GM18861 (cell line): ENCODE measurements around the gene ASIC3.
"Not testable (repeated sequence)": the region's sequence is repeated elsewhere in the genome, so short reads cannot be mapped to it uniquely, and the experiment has no call there.

ENCODE experiments used
- ATAC-seq: cut with Tn5 transposase; IDR thresholded peaks from one replicate; pipeline ENCODE4 v1.9.1; 2021; ENCODE audit not compliant: unreplicated experiment

Gene ASIC3

DNA sequence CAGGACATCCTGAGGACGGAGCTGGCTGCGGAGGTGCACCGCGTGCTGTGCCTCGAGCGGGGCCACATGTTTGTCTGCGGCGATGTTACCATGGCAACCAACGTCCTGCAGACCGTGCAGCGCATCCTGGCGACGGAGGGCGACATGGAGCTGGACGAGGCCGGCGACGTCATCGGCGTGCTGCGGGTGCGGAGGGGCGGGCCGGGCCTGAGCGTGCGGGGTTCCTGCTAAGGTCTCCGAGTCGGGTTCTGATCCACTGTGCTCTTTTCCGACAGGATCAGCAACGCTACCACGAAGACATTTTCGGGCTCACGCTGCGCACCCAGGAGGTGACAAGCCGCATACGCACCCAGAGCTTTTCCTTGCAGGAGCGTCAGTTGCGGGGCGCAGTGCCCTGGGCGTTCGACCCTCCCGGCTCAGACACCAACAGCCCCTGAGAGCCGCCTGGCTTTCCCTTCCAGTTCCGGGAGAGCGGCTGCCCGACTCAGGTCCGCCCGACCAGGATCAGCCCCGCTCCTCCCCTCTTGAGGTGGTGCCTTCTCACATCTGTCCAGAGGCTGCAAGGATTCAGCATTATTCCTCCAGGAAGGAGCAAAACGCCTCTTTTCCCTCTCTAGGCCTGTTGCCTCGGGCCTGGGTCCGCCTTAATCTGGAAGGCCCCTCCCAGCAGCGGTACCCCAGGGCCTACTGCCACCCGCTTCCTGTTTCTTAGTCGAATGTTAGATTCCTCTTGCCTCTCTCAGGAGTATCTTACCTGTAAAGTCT lies 34.4 kb upstream of the ASIC3 start:
- ATAC-seq, result no peak

DNA sequence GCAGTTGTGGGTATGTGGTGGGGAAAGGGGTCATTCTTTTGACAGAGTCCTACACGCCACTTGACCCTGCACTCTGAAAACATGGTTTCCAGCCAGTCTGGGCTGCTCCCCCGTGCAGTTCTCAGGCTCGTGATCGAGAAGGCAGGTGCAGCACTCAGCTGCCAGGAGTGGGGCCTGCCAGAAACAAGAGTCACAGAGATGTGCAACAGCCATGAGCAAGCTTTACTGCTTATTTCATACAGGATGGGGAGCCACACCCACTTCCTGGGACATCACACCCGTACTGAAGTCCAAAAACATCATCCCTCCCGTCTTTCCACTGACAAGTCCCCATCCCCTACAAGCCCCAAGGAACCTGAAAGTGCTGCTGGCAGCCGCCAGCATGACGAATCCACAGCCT lies 33.4 kb upstream of the ASIC3 start:
- ATAC-seq, result no peak

DNA sequence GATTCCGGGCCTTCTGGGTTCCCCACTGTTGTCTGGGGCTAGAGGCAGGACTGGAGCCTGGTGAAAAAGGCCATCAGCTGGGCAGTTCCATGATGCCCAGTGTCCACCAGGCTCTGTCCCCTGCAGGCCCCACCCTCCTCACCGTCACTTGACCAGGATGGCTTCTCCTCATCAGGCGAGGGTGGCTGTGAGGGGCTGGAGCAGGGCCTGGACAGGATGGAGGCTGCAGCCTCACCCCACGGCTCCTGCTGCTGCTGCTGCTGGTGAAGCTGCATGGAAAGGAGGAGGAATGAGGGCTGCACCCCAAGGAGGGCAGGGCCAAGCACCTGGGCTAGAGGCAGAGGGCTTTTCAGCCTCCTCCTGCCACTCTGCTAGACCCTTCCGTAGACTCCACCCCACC lies 32.4 kb upstream of the ASIC3 start:
- no peak for ATAC-seq

DNA sequence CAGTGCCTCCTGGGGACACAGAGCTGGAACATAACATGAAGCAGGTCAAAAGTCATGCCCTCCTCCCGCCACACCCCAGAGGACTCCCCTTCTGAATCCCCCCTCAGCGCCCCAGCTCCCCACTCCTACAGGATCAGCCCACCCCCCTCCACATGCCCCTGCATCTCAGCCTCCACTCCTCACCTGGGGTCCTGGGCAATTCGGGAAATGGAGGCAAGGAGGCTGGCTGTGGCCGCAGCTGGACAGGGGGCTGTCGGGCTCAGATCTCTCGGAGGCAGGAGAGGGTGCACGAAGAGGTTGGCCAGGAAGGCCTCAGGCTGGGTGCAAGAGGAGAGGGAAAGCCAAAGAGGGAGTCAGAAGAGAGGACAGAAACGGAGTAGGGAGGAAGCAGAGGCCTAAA lies 31.8 kb upstream of the ASIC3 start:
- ATAC-seq, result no peak

DNA sequence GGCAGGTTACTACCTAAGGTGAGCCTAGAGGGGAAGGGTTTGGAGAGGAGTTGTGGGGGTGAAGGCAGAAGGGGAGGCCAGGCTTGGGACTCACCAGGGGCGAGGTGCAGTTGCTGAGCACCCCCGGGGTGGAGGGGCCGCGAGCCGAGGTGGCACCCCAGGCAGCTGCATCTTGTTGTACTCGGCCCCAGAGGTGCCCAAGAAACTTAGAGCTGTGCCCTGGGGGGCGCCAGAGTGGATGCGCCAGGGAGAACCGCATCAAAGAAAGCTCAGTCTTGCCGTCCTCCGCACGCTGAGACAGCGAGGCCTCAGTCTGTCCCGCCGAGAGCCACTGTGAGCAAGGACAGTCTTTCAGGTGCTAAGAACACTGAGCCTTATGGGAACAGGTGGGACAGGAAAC lies 31.4 kb upstream of the ASIC3 start:
- ATAC-seq, result no peak

DNA sequence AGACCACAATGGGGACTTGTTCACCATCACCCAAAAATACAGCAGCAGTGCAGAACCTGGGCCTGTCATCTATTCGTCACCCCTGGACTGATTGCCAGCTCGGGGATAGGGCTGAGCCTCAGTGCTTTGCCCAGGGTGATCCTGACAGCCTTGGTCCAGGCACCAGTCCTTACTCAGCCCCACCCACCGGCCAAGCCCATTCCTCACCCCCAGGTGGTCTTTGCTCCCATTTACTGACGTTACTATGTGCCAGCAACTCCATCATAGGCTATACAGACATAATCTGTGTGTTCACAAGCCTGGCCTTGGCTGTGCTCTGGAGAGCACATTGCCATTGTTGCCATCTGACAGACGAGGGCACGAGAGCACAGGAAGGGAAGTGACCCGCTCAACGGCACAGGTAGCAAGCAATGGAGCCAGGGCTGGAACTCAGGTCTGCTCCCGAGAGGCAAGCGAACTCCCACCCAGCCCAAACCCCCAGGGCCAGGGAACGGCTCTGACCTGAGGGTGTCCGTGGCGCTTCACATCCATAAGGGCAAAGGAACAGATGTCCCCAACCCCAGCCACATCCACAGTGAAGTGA lies 30.9 kb upstream of the ASIC3 start:
- no peak for ATAC-seq

DNA sequence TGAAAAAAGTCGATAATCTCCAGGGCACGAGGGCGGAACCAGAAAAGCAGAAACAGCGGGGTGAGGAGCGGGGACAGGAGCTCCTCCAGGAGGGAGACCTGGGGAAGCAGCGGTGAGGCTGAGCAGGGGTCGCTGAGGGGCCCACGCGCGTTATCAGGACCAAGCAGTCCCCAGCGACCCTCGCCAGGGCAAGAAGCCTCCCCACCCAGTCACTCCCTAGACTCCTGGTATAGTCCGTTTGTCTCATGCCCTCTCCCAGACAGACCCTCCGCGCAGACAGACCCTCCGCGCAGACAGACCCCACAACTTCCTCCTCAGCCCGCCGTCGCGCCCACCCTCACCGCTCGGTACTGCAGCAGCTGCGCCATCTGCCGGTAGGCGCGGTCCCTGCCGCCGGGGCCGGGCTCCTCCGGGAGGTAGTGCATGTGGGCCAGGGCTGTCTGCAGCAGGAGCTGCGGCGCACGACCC lies 30.3 kb upstream of the ASIC3 start:
- peak; percentile 59 for ATAC-seq

DNA sequence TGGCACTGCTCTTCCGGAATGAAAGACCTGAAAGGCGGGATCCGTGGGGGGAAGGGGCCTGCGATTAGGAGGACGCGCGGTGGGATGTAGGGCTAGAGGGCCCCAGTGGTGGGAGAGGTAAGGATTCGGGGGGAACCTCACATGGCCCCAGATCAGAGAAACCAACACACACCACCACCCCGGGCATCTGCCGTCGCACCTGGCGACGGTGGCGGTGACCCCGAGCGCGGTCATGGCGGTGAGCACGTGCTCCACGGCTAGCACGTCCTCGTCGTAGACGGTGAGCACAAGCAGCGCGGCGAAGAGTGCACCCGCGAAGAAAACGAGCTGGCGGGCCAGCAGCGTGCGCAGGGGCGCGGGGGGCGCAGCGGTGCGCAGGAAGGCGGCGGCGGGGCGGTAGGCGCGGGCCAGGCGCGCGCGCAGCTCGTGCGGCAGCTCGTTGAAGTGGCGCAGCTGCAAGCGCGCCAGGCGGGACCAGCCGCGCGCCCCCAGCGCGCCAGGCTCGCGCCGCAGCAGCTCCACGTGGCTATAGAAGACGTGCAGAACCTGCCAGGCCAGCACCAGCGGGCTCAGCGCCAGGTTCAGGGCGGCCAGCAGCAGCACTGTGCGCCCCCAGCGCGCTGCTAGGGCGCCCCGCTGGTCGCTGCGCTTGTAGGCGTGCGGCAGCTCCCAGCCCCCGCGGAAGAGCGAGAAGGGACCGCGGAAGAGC lies 29.8 kb upstream of the ASIC3 start:
- no peak for ATAC-seq

DNA sequence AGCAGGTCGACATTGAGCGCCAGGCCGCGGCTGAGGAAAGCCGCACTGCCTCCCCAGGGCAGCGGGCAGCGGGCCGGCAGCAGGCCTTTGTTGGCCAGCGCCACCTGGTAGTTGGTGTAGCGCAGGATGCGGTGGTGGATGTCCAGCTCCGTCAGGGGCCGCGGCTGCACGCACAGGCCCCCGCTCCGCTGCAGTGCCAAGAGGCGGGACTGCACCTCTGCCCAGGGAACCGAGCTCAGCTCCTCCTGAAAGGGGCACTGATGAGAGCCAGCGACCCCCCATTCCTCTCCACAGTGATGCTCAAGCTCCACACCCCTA lies 29.2 kb upstream of the ASIC3 start:
- ATAC-seq, result no peak

DNA sequence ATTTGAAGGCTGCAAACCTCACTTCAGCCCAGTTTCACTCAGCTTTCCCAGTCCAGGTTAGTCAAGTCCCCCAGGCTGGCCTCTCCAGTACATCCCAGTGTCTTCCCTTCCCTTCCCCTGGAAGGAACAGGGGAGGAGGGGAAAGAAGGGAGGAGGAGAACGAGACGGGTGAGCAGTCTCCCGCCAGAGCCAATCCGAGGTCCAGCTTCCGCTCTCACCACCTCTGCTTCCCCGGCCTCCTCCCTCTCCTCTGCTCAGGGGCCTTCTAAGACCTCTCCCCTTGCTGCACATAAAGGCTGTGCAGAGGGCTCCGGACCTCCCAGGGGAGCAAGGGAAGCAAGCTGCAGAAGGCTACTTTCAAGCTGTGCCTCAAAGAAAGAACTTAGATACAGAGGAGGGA lies 28.1 kb upstream of the ASIC3 start:
- ATAC-seq, result no peak

DNA sequence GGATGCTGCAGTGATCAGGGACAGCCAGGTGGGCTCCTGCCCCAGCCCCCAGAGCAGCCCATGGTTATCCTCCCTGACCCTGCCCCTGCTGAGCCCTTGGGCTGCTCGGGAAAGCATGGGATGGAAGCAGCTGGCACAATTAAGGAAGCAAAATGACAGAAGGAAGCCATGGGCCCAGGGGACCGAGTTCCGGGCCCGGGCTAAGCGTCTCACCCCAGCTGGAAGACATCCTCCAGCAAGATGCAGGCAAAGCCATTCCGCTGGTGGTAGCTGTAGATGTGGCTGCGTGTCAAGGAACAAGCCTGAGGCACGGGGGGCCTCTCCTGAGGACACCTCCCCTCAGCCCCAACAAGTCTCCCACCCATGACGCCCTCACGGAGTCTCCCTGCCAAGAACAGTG lies 25.1 kb upstream of the ASIC3 start:
- ATAC-seq, result no peak

DNA sequence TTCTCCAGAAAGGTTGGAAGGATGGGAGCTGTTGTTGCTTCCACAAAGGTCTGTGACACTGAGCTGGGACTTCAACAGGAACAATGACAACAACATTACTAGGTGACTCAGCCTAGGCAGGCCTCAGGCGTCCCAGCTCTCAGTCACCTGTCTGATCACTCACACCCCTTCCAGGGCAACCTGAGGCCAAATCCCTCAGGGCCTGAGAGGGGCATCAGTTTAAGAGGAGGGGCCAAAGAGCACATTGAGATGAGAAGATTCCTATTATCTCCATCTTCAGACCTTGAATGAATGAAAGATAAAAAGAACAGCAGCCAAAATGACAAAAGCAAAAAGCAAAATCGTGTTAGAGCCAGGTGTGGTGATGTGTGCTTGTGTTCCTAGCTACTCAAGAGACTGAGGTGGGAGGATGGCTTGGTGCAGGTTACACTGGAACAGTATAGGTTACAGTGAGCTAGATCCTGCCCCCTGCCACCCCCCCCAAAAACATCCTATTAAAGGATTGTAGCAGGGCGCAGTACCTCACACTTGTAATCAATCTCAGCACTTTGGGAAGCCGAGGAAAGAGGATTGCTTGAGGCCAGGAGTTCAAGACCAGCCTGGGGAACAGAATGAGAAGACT lies 23.8 kb upstream of the ASIC3 start, which contains the start of gene ATG9B:
Gene ATG9B, minus strand, starts transcription at position 60 of the 622 bp plus-strand sequence. CDS start 71 bp downstream, outside the sequence.
- ATAC-seq, result no peak

DNA sequence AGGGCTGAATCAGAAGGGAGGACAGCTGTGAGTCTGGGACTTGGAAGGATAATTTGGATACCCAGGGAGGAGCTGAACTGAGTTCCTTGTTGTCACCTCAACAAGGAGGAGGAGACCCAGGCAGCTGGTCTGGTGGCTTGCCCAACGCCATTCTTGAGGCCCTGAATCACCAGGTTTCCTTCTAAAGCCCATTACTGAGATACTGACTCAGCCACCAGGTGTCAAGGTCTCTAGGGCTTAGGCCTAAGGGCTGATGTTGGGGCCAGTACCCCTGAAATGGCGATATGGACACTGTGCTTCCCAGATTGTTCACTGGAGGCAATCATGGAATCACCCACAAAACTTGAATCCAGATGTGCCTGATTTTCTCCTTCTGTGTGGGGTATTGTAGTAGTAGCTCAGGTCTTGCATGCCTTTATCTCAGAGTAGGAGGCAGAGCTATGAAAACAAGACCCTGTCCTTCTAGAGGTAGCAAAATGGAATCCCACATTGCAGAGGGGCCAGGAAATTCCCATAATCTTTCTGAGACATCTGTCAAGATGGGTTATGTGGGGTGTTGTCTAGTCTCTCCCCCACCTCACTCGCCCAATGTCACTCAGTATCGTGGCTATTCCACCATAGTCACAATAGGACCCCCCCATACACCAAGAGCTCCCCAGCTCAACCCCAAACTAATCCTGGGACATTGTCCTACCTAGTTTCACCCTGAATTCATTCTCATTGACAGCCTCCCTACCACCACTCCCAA lies 22.2 kb upstream of the ASIC3 start:
- no peak for ATAC-seq

DNA sequence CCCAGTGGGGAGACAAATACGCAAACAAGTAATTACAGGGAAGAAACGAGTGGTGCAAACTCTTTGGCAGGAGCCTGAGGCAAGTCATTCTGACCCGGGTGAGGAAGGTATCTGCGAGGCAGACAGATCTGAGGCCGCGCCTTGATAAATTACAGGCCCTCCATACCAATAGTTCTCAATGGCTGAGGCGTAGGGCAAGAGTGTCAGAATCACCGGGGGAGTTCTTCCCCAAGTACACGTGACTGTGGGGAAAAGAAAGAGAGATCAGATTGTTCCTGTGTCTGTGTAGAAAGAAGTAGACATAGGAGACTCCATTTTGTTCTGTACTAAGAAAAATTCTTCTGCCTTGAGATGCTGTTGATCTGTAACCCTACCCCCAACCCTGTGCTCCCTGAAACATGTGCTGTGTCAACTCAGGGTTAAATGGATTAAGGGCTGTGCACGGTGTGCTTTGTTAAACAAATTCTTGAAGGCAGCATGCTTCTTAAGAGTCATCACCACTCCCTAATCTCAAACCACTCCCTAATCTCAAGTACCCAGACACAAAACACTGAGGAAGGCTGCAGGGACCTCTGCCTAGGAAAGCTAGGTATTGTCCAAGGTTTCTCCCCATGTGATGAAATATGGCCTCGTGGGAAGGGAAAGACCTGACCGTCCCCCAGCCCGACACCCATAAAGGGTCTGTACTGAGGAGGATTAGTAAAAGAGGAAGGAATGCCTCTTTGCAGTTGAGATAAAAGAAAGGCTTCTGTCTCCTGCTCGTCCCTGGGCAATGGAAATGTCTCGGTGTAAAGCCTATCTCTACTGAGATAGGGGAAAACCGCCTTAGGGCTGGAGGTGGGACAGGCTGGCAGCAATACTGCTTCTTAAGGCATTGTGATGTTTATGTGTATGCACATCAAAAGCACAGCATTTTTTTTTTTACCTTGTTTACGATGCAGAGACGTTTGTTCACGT lies 21.3 kb upstream of the ASIC3 start:
- not testable (repeated sequence) for ATAC-seq

DNA sequence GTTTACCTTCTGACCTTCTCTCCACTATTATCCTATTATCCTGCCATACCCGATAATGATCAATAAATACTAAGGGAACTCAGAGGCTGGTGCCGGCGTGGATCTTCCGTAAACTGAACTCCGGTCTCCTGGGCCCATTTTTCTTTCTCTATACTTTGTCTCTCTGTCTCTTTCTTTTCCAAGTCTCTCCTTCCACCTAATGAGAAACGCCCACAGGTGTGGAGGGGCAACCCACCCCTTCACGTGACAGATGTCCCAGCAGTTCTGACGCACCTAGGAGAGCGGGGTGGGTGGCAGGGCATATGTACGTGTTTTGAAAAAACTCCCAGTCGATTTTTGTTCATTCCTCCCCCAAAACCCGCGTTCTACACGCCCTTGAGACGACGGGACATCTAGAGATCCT lies 20.6 kb upstream of the ASIC3 start:
- ATAC-seq, result not testable (repeated sequence)

DNA sequence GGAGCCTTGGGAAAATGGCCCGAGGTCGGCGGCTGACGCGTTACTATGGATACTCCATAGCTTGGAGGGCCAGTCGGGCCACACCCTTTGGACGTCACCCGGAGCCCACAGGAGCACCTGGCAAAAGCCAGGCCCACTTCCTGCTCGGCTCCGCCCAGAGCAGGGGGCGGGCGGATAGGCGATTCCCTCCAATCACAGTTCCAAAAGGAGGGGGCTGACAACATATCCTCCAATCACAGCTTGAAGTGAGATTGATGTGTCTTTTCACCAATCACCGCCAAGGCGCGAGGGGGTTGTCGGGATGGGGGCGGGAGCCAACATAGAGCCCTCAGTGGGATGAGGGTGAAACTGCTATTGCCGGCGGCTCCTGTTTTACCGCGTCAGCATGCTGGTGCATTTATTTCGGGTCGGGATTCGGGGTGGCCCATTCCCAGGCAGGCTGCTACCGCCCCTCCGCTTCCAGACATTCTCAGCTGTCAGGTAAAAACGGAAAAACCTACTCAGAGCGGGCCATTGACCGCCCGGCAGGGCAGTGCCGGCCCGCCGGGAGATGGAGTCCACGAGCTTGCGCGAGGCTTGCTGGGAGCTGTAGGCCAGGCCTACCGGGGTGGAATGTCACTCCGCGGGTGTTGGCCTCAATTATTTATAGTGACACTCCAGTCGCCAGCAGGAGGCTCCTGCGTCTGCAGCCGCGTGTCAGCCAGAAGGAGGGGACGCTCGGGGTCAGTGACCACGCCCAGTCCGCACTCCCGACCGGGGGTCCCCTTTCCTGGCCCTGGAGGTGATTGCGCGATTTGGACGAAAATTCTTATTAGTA lies 20.0 kb upstream of the ASIC3 start, which contains the start of gene ABCB8:
Gene ABCB8, plus strand, starts transcription at position 320 of the 817 bp plus-strand sequence. Its CDS starts 66 bp downstream, at position 386.
- ATAC-seq, result peak; percentile 96

DNA sequence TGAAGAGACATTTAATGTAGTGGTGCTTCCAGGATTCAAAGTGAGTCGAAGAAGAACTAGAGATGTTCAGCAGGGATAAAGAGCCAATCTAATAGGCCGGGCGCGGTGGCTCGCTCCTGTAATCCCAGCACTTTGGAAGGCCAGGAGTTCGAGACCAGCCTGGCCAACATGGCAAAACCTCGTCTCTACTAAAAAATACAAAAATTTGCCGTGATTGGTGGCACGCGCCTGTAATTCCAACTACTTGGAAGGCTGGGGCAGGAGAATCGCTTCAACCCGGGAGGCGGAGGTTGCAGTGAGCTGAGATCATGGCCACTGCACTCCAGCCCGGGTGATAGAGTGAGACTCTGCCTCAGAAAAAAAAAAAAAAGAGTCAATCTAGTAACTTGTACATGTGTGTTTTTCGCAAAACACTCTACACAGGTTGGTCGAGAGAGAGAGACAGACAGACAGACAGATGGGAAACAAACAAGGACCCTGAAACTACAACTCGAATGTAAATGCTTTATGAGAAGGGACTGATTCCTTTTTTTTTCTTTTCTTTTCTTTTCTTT lies 19.3 kb upstream of the ASIC3 start:
- no peak for ATAC-seq

DNA sequence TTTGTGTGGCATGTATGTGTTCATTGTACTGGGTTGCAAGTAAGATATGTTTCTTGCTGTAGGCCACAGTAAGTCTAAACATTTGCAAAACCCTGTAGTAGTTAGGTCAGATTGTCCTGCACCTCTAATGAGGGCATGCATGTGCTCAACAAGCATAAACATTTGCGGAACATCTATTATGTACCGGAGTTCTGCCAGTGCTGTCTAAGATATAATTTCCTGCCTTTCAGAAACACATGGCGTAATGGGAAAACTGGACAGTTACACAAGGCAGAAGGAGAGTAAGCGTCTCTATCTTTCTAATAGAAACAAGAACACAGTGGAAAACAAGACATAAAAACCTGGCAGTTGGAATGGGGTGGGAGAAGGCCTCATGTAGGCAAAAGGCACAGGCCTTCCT lies 17.3 kb upstream of the ASIC3 start:
- no peak for ATAC-seq
